NT2/D1 (cell line): ENCODE measurements around the gene HPN.

Experiments used
- SUZ12 ChIP-seq: IDR thresholded peaks from 2 replicates; pipeline ENCODE4 v1.6.1; 2011; ENCODE audit not compliant: insufficient read length, insufficient read depth; ENCODE audit errors: extremely low read depth
- YY1 ChIP-seq: IDR thresholded peaks from 2 replicates; pipeline ENCODE4 v1.6.1; 2011; ENCODE audit not compliant: insufficient read length, insufficient read depth

DNA sequence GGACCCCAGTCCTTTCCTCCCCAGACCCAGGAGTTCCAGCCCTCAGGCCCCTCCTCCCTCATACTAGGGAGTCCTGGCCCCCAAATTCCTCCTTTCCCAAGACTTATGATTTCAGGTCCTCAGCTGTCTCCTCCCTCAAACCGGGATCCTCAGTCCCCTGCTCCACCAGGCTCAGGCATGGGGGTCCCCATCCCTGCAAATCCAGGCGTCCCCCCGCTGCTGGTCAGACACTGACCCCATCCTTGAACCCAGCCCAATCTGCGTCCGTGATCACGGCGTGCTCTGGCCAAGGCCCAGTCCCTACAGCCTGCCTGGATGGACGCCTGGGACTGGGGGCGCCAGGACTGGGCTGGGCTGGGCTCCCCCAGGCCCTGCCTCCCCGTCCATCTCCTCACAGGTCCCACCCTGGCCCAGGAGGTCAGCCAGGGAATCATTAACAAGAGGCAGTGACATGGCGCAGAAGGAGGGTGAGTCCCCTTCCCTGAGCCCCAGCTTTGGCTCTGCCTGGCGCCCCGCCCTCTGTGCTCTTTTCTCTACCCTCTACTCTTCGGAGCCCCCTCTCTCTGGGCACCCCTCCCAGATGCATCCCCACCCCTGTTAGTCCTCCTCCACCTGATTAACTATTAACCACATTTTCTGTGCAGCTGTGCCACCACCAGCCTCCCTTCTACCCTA, 672 bp downstream of the HPN start:
- no peak for TF ChIP-seq YY1
- no peak for TF ChIP-seq SUZ12
